IMR-90 (cell line): ENCODE results near the gene EMID1.

Source experiments
- BHLHE40 ChIP-seq: fragments of 150-350 bp; IDR thresholded peaks from 2 replicates; pipeline ENCODE4 v1.6.1; 2016; ENCODE audit warnings: mild to moderate bottlenecking, low read depth, low read length
- CEBPB ChIP-seq: IDR thresholded peaks from 2 replicates; pipeline ENCODE4 v1.6.1; 2012; ENCODE audit warnings: low read depth, low read length, improper control_type of control experiment
- CTCF ChIP-seq: conservative IDR thresholded peaks from 2 replicates; pipeline ENCODE4 v1.5.1; 2012; ENCODE audit warnings: mild to moderate bottlenecking, low read depth, low read length, improper control_type of control experiment
- FOS ChIP-seq: fragments of 150-350 bp; IDR thresholded peaks from 2 replicates; pipeline ENCODE4 v1.6.1; 2016; ENCODE audit warnings: low read depth, low read length
- MAFK ChIP-seq: IDR thresholded peaks from 2 replicates; pipeline ENCODE4 v1.6.1; 2012; ENCODE audit warnings: low read depth, low read length, improper control_type of control experiment
- MAZ ChIP-seq: IDR thresholded peaks from 2 replicates; pipeline ENCODE4 v1.6.1; 2012; ENCODE audit warnings: low read depth, mild to moderate bottlenecking, low read length, improper control_type of control experiment, moderate library complexity, borderline replicate concordance
- MXI1 ChIP-seq: IDR thresholded peaks from 2 replicates; pipeline ENCODE4 v1.6.1; 2012; ENCODE audit warnings: low read depth, mild to moderate bottlenecking, low read length, moderate library complexity, borderline replicate concordance
- POLR2A ChIP-seq: IDR thresholded peaks from 2 replicates; pipeline ENCODE4 v1.6.1; 2012; ENCODE audit warnings: mild to moderate bottlenecking, low read depth, low read length
- RAD21 ChIP-seq: IDR thresholded peaks from 2 replicates; pipeline ENCODE4 v1.6.1; 2012; ENCODE audit warnings: low read length, improper control_type of control experiment
- SMC3 ChIP-seq: fragments of 150-350 bp; IDR thresholded peaks from 2 replicates; pipeline ENCODE4 v1.6.1; 2016; ENCODE audit warnings: low read depth, mild to moderate bottlenecking, antibody characterized with exemption, low read length, moderate library complexity
- USF2 ChIP-seq: fragments of 150-350 bp; IDR thresholded peaks from 2 replicates; pipeline ENCODE4 v1.6.1; 2017; ENCODE audit warnings: mild to moderate bottlenecking, antibody characterized with exemption, low read length, low read depth

GRCh38 chr22:29231971-29232959 lies 26.6 kb downstream of the EMID1 start:
- TF ChIP-seq CTCF (no peak), MAZ (no peak), USF2 (no peak), RAD21 (no peak), FOS (no peak), MAFK (no peak), BHLHE40 (no peak), POLR2A (no peak), MXI1 (no peak), CEBPB (no peak), SMC3 (no peak)
